B cell (primary cell): ENCODE measurements around the gene SMTN.

Source experiments
- CTCF ChIP-seq: fragments of 200-600 bp; IDR thresholded peaks from one replicate; pipeline ENCODE4 v1.8.0; 2022; ENCODE audit warnings: antibody characterized with exemption, mild to moderate bottlenecking
- EZH2 ChIP-seq: IDR thresholded peaks from 2 replicates; pipeline ENCODE4 v1.6.1; 2012; ENCODE audit warnings: borderline replicate concordance, low read depth, mild to moderate bottlenecking, moderate library complexity, low read length; ENCODE audit not compliant: insufficient read depth, poor library complexity, severe bottlenecking

- TF ChIP-seq CTCF: no peak
- no peak for TF ChIP-seq EZH2
Observed at GRCh38 chr22:31104869-31105268, 23.8 kb downstream of the SMTN start.
